Measurements from ENCODE around the gene TDG. TPM values are rescaled to one million over a fixed set of nuclear protein-coding genes. Genes with fewer than 3 reads are reported as not detected.

The TDG gene
- total RNA-seq, result 30.4 and 45.5 TPM in 2 replicates

DNA sequence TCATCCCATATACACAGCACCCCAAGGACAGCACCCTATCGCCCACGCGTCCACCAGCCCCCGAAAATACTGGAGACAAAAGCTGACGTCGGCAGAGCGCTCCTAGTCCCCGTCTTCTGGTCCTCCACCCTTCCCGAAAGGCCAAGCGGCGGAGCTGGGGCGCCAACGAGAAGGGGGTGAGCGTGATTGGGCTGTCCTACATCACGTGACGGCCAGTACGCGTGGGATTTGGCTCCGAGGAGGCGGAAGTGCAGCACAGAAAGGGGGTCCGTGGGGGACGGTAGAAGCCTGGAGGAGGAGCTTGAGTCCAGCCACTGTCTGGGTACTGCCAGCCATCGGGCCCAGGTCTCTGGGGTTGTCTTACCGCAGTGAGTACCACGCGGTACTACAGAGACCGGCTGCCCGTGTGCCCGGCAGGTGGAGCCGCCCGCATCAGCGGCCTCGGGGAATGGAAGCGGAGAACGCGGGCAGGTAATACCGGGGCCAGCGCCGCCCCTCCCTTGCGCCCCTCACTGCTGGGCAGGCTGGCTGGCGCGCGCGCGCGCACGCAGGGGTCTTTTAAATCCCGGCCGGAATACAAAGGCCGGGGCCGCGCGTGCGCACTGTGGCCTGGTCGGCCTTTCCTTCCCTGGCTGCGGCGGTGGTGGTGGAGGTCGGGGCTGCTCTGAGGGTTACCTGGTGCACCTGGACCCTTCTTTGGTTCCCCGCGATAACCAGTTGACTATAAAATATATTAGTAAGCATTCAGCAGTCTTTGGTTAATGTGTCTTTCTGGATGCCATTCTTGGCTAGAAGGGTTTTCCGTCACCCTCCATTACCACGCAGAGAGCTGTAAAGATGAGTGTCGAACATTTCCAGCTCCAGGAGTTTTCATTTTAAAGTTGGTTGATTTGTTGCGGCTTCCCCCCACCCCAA lies at the start of gene TDG:
TDG (plus strand) TSS at position 283 of the 915 bp plus-strand sequence; CDS start at position 449, 166 bp downstream.

DNA sequence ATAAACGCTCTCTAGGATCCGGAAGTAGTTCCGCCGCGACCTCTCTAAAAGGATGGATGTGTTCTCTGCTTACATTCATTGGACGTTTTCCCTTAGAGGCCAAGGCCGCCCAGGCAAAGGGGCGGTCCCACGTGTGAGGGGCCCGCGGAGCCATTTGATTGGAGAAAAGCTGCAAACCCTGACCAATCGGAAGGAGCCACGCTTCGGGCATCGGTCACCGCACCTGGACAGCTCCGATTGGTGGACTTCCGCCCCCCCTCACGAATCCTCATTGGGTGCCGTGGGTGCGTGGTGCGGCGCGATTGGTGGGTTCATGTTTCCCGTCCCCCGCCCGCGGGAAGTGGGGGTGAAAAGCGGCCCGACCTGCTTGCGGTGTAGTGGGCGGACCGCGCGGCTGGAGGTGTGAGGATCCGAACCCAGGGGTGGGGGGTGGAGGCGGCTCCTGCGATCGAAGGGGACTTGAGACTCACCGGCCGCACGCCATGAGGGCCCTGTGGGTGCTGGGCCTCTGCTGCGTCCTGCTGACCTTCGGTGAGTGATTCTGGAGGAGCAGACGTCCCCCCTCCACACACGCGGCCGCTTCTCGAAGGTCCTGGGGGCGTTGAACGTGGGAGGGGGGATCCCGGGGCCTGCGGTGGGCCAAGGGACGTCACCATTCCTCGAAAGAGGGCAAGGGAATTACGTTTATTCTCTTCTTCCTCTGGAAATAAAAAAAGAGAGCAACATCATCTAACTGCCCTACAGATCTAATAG lies 35.5 kb upstream of the TDG start, which contains the start of gene HSP90B1:
HSP90B1 (plus strand) TSS at position 377 of the 753 bp plus-strand sequence; CDS start at position 483, 106 bp downstream.

Other genes with a start within 250 kb of the TDG start
- gene NT5DC3, start 124.6 kb upstream of the TDG start, total RNA-seq, result 3.6 and 4.9 TPM in 2 replicates
- gene HSP90B1, start 35.5 kb upstream of the TDG start, total RNA-seq, result 545 and 604 TPM in 2 replicates
- gene GLT8D2, start 84.3 kb downstream of the TDG start, total RNA-seq, result 0.65 and 0.76 TPM in 2 replicates
- gene HCFC2, start 98.7 kb downstream of the TDG start, total RNA-seq, result 10.8 and 16.4 TPM in 2 replicates
- gene NFYB, start 172.3 kb downstream of the TDG start, total RNA-seq, result 9.5 and 13.4 TPM in 2 replicates
- 376 and 516 TPM in 2 replicates for gene TXNRD1, start 249.9 kb downstream of the TDG start, total RNA-seq